ENCODE data around the gene PDE10A.

The PDE10A gene

GRCh38 chr6:165655191-165655590 lies 7.8 kb downstream of the PDE10A start:
- DNase-seq (ENCODE audit: low spot score): no peak

- no peak for DNase-seq (ENCODE audit: low spot score)
Measured at GRCh38 chr6:165654144-165654543, 8.9 kb downstream of the PDE10A start.

GRCh38 chr6:165653607-165654006 lies 9.4 kb downstream of the PDE10A start:
- no peak for DNase-seq (ENCODE audit: low spot score)

- no peak for DNase-seq (ENCODE audit: low spot score)
Measured at GRCh38 chr6:165653196-165653595, 9.8 kb downstream of the PDE10A start.

GRCh38 chr6:165652766-165653165 lies 10.3 kb downstream of the PDE10A start:
- no peak for DNase-seq (ENCODE audit: low spot score)

- no peak for DNase-seq (ENCODE audit: low spot score)
Measured at GRCh38 chr6:165649166-165650137, 13.6 kb downstream of the PDE10A start.

GRCh38 chr6:165647041-165647440 lies 16.0 kb downstream of the PDE10A start:
- DNase-seq (ENCODE audit: low spot score): no peak

GRCh38 chr6:165645919-165646318 lies 17.1 kb downstream of the PDE10A start:
- no peak for DNase-seq (ENCODE audit: low spot score)

GRCh38 chr6:165644586-165645266 lies 18.3 kb downstream of the PDE10A start:
- no peak for DNase-seq (ENCODE audit: low spot score)

- DNase-seq (ENCODE audit: low spot score): no peak
Measured at GRCh38 chr6:165643015-165643414, 20.0 kb downstream of the PDE10A start.

GRCh38 chr6:165641672-165642156 lies 21.3 kb downstream of the PDE10A start:
- DNase-seq (ENCODE audit: low spot score): no peak

- no peak for DNase-seq (ENCODE audit: low spot score)
Measured at GRCh38 chr6:165640806-165641205, 22.2 kb downstream of the PDE10A start.

GRCh38 chr6:165638530-165638929 lies 24.5 kb downstream of the PDE10A start:
- DNase-seq (ENCODE audit: low spot score): no peak

GRCh38 chr6:165637586-165637985 lies 25.5 kb downstream of the PDE10A start:
- DNase-seq (ENCODE audit: low spot score): no peak

- no peak for DNase-seq (ENCODE audit: low spot score)
Measured at GRCh38 chr6:165636402-165637048, 26.5 kb downstream of the PDE10A start.

- DNase-seq (ENCODE audit: low spot score): no peak
Measured at GRCh38 chr6:165635965-165636364, 27.1 kb downstream of the PDE10A start.

- no peak for DNase-seq (ENCODE audit: low spot score)
Measured at GRCh38 chr6:165634101-165634880, 28.8 kb downstream of the PDE10A start.

GRCh38 chr6:165632194-165632593 lies 30.8 kb downstream of the PDE10A start:
- DNase-seq (ENCODE audit: low spot score): no peak

- no peak for DNase-seq (ENCODE audit: low spot score)
Measured at GRCh38 chr6:165630544-165630953, 32.5 kb downstream of the PDE10A start.

- DNase-seq (ENCODE audit: low spot score): no peak
Measured at GRCh38 chr6:165628955-165629354, 34.1 kb downstream of the PDE10A start.

- no peak for DNase-seq (ENCODE audit: low spot score)
Measured at GRCh38 chr6:165627366-165627765, 35.7 kb downstream of the PDE10A start.

- no peak for DNase-seq (ENCODE audit: low spot score)
Measured at GRCh38 chr6:165626711-165627110, 36.3 kb downstream of the PDE10A start.

Measured in COLO829 (cell line).